H9 (cell line): ENCODE data around the gene GRIA1. TPM values are rescaled to one million over a fixed set of nuclear protein-coding genes. Genes with fewer than 3 reads are reported as not detected.

ENCODE experiments used
- DNase-seq: peaks from one replicate; pipeline ENCODE4 v3.0.0-alpha.2; 2017
- H2AFZ ChIP-seq: one replicate; pipeline ENCODE4 v1.6.1; 2013; ENCODE audit warnings: mild to moderate bottlenecking, low read length, control low read depth, moderate library complexity
- H2AK5ac ChIP-seq: 2 replicates; pipeline ENCODE4 v1.6.1; 2013; ENCODE audit warnings: low read length, control low read depth, mixed read lengths; ENCODE audit not compliant: insufficient read length
- H2BK120ac ChIP-seq: one replicate; pipeline ENCODE4 v1.6.1; 2013; ENCODE audit warnings: low read depth, mild to moderate bottlenecking, low read length, control low read depth, inconsistent platforms; ENCODE audit not compliant: poor library complexity, severe bottlenecking
- H2BK12ac ChIP-seq: 2 replicates; pipeline ENCODE4 v1.6.1; 2013; ENCODE audit warnings: low read length, control low read depth, mixed read lengths, low read depth; ENCODE audit not compliant: insufficient read length
- H2BK15ac ChIP-seq: 2 replicates; pipeline ENCODE4 v1.6.1; 2013; ENCODE audit warnings: low read depth, low read length, control low read depth
- H2BK20ac ChIP-seq: one replicate; pipeline ENCODE4 v1.6.1; 2013; ENCODE audit warnings: low read depth, mild to moderate bottlenecking, low read length, control low read depth, inconsistent platforms; ENCODE audit not compliant: poor library complexity, severe bottlenecking
- H2BK5ac ChIP-seq: 2 replicates; pipeline ENCODE4 v1.6.1; 2013; ENCODE audit warnings: low read length, control low read depth, mixed read lengths; ENCODE audit not compliant: insufficient read length
- H3K14ac ChIP-seq: 2 replicates; pipeline ENCODE4 v1.6.1; 2013; ENCODE audit warnings: low read length, control low read depth; ENCODE audit not compliant: insufficient read depth
- H3K18ac ChIP-seq: 2 replicates; pipeline ENCODE4 v1.6.1; 2013; ENCODE audit warnings: low read depth, mild to moderate bottlenecking, mixed read lengths, low read length, control low read depth; ENCODE audit not compliant: insufficient read length
- H3K23ac ChIP-seq: 2 replicates; pipeline ENCODE4 v1.6.1; 2013; ENCODE audit warnings: low read length, control low read depth, mixed read lengths, low read depth; ENCODE audit not compliant: insufficient read length
- H3K23me2 ChIP-seq: 2 replicates; pipeline ENCODE4 v1.6.1; 2013; ENCODE audit warnings: low read depth, mild to moderate bottlenecking, mixed read lengths, low read length, control low read depth; ENCODE audit not compliant: insufficient read length, poor library complexity, severe bottlenecking
- H3K27ac ChIP-seq: 2 replicates; pipeline ENCODE4 v1.5.1; 2013; ENCODE audit warnings: low read length, control low read depth, mixed read lengths, low read depth; ENCODE audit not compliant: insufficient read length
- H3K27me3 ChIP-seq: 2 replicates; pipeline ENCODE4 v1.6.1; 2013; ENCODE audit warnings: low read length, control low read depth, inconsistent platforms; ENCODE audit not compliant: insufficient read depth
- H3K4ac ChIP-seq: 2 replicates; pipeline ENCODE4 v1.6.1; 2013; ENCODE audit warnings: low read depth, mild to moderate bottlenecking, control low read depth, inconsistent platforms, low read length, moderate library complexity
- H3K4me1 ChIP-seq: 2 replicates; pipeline ENCODE4 v1.6.1; 2013; ENCODE audit warnings: low read length, control low read depth, inconsistent platforms; ENCODE audit not compliant: insufficient read depth
- H3K4me2 ChIP-seq: 2 replicates; pipeline ENCODE4 v1.6.1; 2013; ENCODE audit warnings: low read length, control low read depth, mixed read lengths; ENCODE audit not compliant: insufficient read length, insufficient read depth
- H3K56ac ChIP-seq: 2 replicates; pipeline ENCODE4 v1.6.1; 2013; ENCODE audit warnings: low read depth, mild to moderate bottlenecking, mixed read lengths, low read length, control low read depth; ENCODE audit not compliant: insufficient read length
- H3K79me1 ChIP-seq: 2 replicates; pipeline ENCODE4 v1.6.1; 2013; ENCODE audit warnings: low read depth, mild to moderate bottlenecking, moderate library complexity, low read length, control low read depth, inconsistent platforms; ENCODE audit not compliant: insufficient read depth, poor library complexity, severe bottlenecking
- H3K79me2 ChIP-seq: 2 replicates; pipeline ENCODE4 v1.6.1; 2013; ENCODE audit warnings: low read length, control low read depth, inconsistent platforms; ENCODE audit not compliant: insufficient read depth
- H3K9ac ChIP-seq: 2 replicates; pipeline ENCODE4 v1.6.1; 2013; ENCODE audit warnings: low read length, control low read depth, mixed read lengths; ENCODE audit not compliant: insufficient read length; ENCODE audit errors: extremely low read depth
- H3K9me3 ChIP-seq: one replicate; pipeline ENCODE4 v1.6.1; 2013; ENCODE audit warnings: low read depth, low read length, inconsistent platforms; ENCODE audit not compliant: control insufficient read depth
- H3T11ph ChIP-seq: one replicate; pipeline ENCODE4 v1.6.1; 2013; ENCODE audit warnings: mild to moderate bottlenecking, low read length, control low read depth, inconsistent platforms
- H4K20me1 ChIP-seq: one replicate; pipeline ENCODE4 v1.6.1; 2013; ENCODE audit not compliant: control insufficient read depth, insufficient read length, insufficient read depth
- H4K5ac ChIP-seq: 2 replicates; pipeline ENCODE4 v1.6.1; 2013; ENCODE audit warnings: low read depth, mild to moderate bottlenecking, mixed read lengths, low read length, control low read depth; ENCODE audit not compliant: insufficient read length
- H4K8ac ChIP-seq: replicated peaks from 2 replicates; pipeline ENCODE4 v1.6.1; 2013; ENCODE audit warnings: low read length, control low read depth, mixed read lengths, low read depth; ENCODE audit not compliant: insufficient read length
- H4K91ac ChIP-seq: 2 replicates; pipeline ENCODE4 v1.6.1; 2013; ENCODE audit warnings: low read depth, mild to moderate bottlenecking, moderate library complexity, mixed read lengths, low read length, control low read depth; ENCODE audit not compliant: insufficient read length
- H3K27ac Mint-ChIP-seq, 3 experiments: 2 replicates in 2 of 3; 3 replicates in 1 of 3; pipeline ENCODE4 v1.8.0; 2020 to 2021; ENCODE audit warnings: mixed read lengths in 3 of 3, mild to moderate bottlenecking in 1 of 3, moderate library complexity in 1 of 3
- H3K27me3 Mint-ChIP-seq: 2 replicates; pipeline ENCODE4 v1.8.0; 2021; ENCODE audit warnings: low read depth, mild to moderate bottlenecking, moderate library complexity, mixed read lengths
- H3K36me3 Mint-ChIP-seq, 3 experiments: 2 replicates in 2 of 3; 3 replicates in 1 of 3; pipeline ENCODE4 v1.8.0; 2020 to 2021; ENCODE audit warnings: low read depth in 3 of 3, mixed read lengths in 3 of 3; ENCODE audit not compliant: insufficient read depth in 1 of 3
- H3K4me1 Mint-ChIP-seq, 2 experiments: 2 replicates each; pipeline ENCODE4 v1.8.0; 2020; ENCODE audit warnings: mixed read lengths in 2 of 2
- H3K4me3 Mint-ChIP-seq, 2 experiments: 2 replicates in 1 of 2; 3 replicates in 1 of 2; pipeline ENCODE4 v1.8.0; 2020 to 2021; ENCODE audit warnings: mild to moderate bottlenecking in 2 of 2, mixed read lengths in 2 of 2, moderate library complexity in 1 of 2
- H3K9me3 Mint-ChIP-seq, 2 experiments: 2 replicates in 1 of 2; 3 replicates in 1 of 2; pipeline ENCODE4 v1.8.0; 2020; ENCODE audit warnings: mild to moderate bottlenecking in 2 of 2, mixed read lengths in 2 of 2, moderate library complexity in 1 of 2
- whole genome bisulfite sequencing: extraction: QIAGEN DNeasy Blood & Tissue Kit; methylation state at CpG from one replicate; pipeline ENCODE4 v1.1.7; 2013; ENCODE audit warnings: missing lambda C conversion rate, low lambda C conversion rate, mixed read lengths; ENCODE audit not compliant: insufficient read length; ENCODE audit errors: extremely low coverage; 5-methylcytosine and 5-hydroxymethylcytosine counted together
- total RNA-seq: library from RNA; stranded (reverse); gene quantifications from 2 replicates; pipeline ENCODE4 v1.2.1, GENCODE V29; 2021
- TF ChIP-seq, protein P1 (sequence below): fragments of 200-600 bp; sonication (generic); conservative IDR thresholded peaks from 3 replicates; pipeline ENCODE4 v1.8.0; 2021; ENCODE audit warnings: antibody characterized with exemption, mild to moderate bottlenecking

GRIA1 gene
- total RNA-seq, 1 experiment from 2014 or later: 0.52 TPM

DNA sequence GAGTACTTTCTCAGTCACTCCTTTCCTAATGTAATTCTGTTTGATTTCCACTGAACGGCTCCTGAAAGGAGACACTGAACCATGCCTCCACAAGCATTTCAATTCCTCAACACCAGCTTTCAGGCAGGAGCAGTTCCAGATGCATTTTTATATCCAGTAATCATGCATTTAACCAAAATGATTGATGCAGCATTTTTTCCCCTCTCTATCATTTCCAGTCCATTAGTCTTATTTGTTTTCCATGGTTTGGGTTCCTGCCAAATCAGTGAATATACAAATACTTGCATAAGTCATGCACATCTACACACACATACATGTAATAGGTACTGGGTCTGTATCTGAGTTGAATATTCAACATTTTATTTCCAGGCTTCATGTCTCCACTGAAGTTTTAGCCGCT, 122.7 kb downstream of the GRIA1 start:
- Mint-ChIP-seq H3K27me3 (no peaks in the 10 kb centered on the region), H3K36me3 (no peaks in the 10 kb centered on the region), H3K4me3 (no peak overlapping the region), H3K27ac (no peak overlapping the region), H3K9me3 (no peaks in the 10 kb centered on the region), H3K4me1 (peaks cover 4 to 9% of the 10 kb centered on the region in 2 experiments; a peak in 3 of 4 replicates)
- Histone ChIP-seq H3K56ac (no peak overlapping the region), H2AK5ac (no peak overlapping the region), H2BK20ac (no peak overlapping the region), H3K18ac (no peak overlapping the region), H3T11ph (no peak overlapping the region), H2BK5ac (no peak overlapping the region), H3K14ac (no peak overlapping the region), H3K79me1 (no peaks in the 10 kb centered on the region), H3K23me2 (no peaks in the 10 kb centered on the region), H3K4ac (no peak overlapping the region), H3K9me3 (no peaks in the 10 kb centered on the region), H3K79me2 (no peaks in the 10 kb centered on the region), H3K23ac (no peak overlapping the region), H4K8ac (no peak overlapping the region), H2BK12ac (no peak overlapping the region), H2BK15ac (no peak overlapping the region), H3K27ac (no peak overlapping the region), H3K4me2 (no peak overlapping the region), H2BK120ac (no peak overlapping the region), H2AFZ (no peak overlapping the region), H3K4me1 (no peaks in the 10 kb centered on the region), H4K20me1 (no peaks in the 10 kb centered on the region), H3K27me3 (no peaks in the 10 kb centered on the region), H3K9ac (no peak overlapping the region), H4K5ac (no peak overlapping the region), H4K91ac (no peak overlapping the region)
- no peak for DNase-seq
- TF ChIP-seq, protein P1, sequence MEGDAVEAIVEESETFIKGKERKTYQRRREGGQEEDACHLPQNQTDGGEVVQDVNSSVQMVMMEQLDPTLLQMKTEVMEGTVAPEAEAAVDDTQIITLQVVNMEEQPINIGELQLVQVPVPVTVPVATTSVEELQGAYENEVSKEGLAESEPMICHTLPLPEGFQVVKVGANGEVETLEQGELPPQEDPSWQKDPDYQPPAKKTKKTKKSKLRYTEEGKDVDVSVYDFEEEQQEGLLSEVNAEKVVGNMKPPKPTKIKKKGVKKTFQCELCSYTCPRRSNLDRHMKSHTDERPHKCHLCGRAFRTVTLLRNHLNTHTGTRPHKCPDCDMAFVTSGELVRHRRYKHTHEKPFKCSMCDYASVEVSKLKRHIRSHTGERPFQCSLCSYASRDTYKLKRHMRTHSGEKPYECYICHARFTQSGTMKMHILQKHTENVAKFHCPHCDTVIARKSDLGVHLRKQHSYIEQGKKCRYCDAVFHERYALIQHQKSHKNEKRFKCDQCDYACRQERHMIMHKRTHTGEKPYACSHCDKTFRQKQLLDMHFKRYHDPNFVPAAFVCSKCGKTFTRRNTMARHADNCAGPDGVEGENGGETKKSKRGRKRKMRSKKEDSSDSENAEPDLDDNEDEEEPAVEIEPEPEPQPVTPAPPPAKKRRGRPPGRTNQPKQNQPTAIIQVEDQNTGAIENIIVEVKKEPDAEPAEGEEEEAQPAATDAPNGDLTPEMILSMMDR: no peak
- no CpG with 5 or more reads among the region's 2 CpGs for WGBS
